ENCODE measurements around the gene PRRX2. TPM values are rescaled to one million over a fixed set of nuclear protein-coding genes. Genes with fewer than 3 reads are reported as not detected.

PRRX2 gene
- polyA plus RNA-seq, 1 donor (not counting 4 experiments of a cell fraction or from before 2014, with no cell fraction given): not detected

GRCh38 chr9:129733632-129733953 lies 68.1 kb downstream of the PRRX2 start:
- FAIRE-seq (no peak), DNase-seq (ENCODE audit: low read depth, low spot score) (no peak)
- no peaks in the 10 kb centered on the region for H3K9me3 ChIP-seq (ENCODE audit: control insufficient read depth, low read depth, low read length)
- no peaks in the 10 kb centered on the region for H3K9me1 ChIP-seq (ENCODE audit: control insufficient read depth, extremely low read depth, insufficient read depth, low read length)
- no peaks in the 10 kb centered on the region for H3K79me2 ChIP-seq (ENCODE audit: control insufficient read depth, insufficient read depth, low read length)
- no peak overlapping the region for H3K9ac ChIP-seq (ENCODE audit: control insufficient read depth, extremely low read depth, insufficient read depth, low read length)
- no peak overlapping the region for H3K4me3 ChIP-seq (ENCODE audit: control insufficient read depth in 2 of 3, extremely low read depth in 1 of 3, insufficient read depth in 2 of 3, low read depth in 1 of 3, low read length in 3 of 3)
- H4K20me1 ChIP-seq (ENCODE audit: control insufficient read depth, extremely low read depth, insufficient read depth, low read length): no peaks in the 10 kb centered on the region
- no peak overlapping the region for H3K27ac ChIP-seq (ENCODE audit: control insufficient read depth, insufficient read depth, low read length)
- H3K36me3 ChIP-seq (ENCODE audit: control insufficient read depth in 2 of 2, extremely low read depth in 1 of 2, insufficient read depth in 2 of 2, low read length in 2 of 2): no peaks in the 10 kb centered on the region
- no peaks in the 10 kb centered on the region for H3K27me3 ChIP-seq (ENCODE audit: control insufficient read depth, extremely low read depth, insufficient read depth, low read length)
- no peak overlapping the region for H3K4me2 ChIP-seq (ENCODE audit: control insufficient read depth, extremely low read depth, insufficient read depth, low read depth, low read length)
- H2AFZ ChIP-seq (ENCODE audit: control insufficient read depth, low read length): no peak overlapping the region
- TF ChIP-seq CTCF (optimal IDR thresholded peaks at IDR 0.05 in 1 of 3, IDR thresholded peaks at IDR 0.05 in 1 of 3, conservative IDR thresholded peaks at IDR 0.05 in 1 of 3; ENCODE audit: extremely low read depth in 1 of 3, insufficient read depth in 2 of 3, low read length in 3 of 3) (no peak), EZH2 (IDR thresholded peaks at IDR 0.05; ENCODE audit: low read length) (no peak)
- H3K4me1 ChIP-seq (ENCODE audit: control insufficient read depth, extremely low read depth, insufficient read depth, low read length): peaks cover 8% of the 10 kb centered on the region
- dilution Hi-C loops (cut with MboI; ENCODE audit: extremely low pct_ligation_motif_present, low sequenced_read_pairs): no loop called here

- no peak overlapping the region for H3K4me2 ChIP-seq (ENCODE audit: control insufficient read depth, extremely low read depth, insufficient read depth, low read depth, low read length)
- dilution Hi-C loops (cut with MboI; ENCODE audit: extremely low pct_ligation_motif_present, low sequenced_read_pairs): no loop called here
- H3K79me2 ChIP-seq (ENCODE audit: control insufficient read depth, insufficient read depth, low read length): no peaks in the 10 kb centered on the region
- no peak overlapping the region for H3K4me3 ChIP-seq (ENCODE audit: control insufficient read depth in 2 of 3, extremely low read depth in 1 of 3, insufficient read depth in 2 of 3, low read depth in 1 of 3, low read length in 3 of 3)
- H4K20me1 ChIP-seq (ENCODE audit: control insufficient read depth, extremely low read depth, insufficient read depth, low read length): no peaks in the 10 kb centered on the region
- H3K9me1 ChIP-seq (ENCODE audit: control insufficient read depth, extremely low read depth, insufficient read depth, low read length): no peaks in the 10 kb centered on the region
- no peak for FAIRE-seq
- no peak overlapping the region for H3K27ac ChIP-seq (ENCODE audit: control insufficient read depth, insufficient read depth, low read length)
- H3K27me3 ChIP-seq (ENCODE audit: control insufficient read depth, extremely low read depth, insufficient read depth, low read length): no peaks in the 10 kb centered on the region
- TF ChIP-seq CTCF (optimal IDR thresholded peaks at IDR 0.05 in 1 of 3, IDR thresholded peaks at IDR 0.05 in 1 of 3, conservative IDR thresholded peaks at IDR 0.05 in 1 of 3; ENCODE audit: extremely low read depth in 1 of 3, insufficient read depth in 2 of 3, low read length in 3 of 3) (no peak), EZH2 (IDR thresholded peaks at IDR 0.05; ENCODE audit: low read length) (no peak)
- no peak overlapping the region for H2AFZ ChIP-seq (ENCODE audit: control insufficient read depth, low read length)
- no peak overlapping the region for H3K9ac ChIP-seq (ENCODE audit: control insufficient read depth, extremely low read depth, insufficient read depth, low read length)
- H3K36me3 ChIP-seq (ENCODE audit: control insufficient read depth in 2 of 2, extremely low read depth in 1 of 2, insufficient read depth in 2 of 2, low read length in 2 of 2): peaks cover 0 to 3% of the 10 kb centered on the region in 2 experiments
- no peaks in the 10 kb centered on the region for H3K9me3 ChIP-seq (ENCODE audit: control insufficient read depth, low read depth, low read length)
- peaks cover 8% of the 10 kb centered on the region for H3K4me1 ChIP-seq (ENCODE audit: control insufficient read depth, extremely low read depth, insufficient read depth, low read length)
- DNase-seq (ENCODE audit: low read depth, low spot score): no peak
These were observed 70.1 kb downstream of the PRRX2 start for GRCh38 chr9:129735546-129735945.
